ENCODE results near the gene GPR158. TPM values are rescaled to one million over a fixed set of nuclear protein-coding genes. Genes with fewer than 3 reads are reported as not detected.

GPR158 gene
- total and polyA plus RNA-seq, 2 donors (not counting 1 experiment from before 2014, with no cell fraction given) = 0.33 TPM; not detected in 1

GRCh38 chr10:25261110-25261509 lies 86.3 kb downstream of the GPR158 start:
- Histone ChIP-seq H3K9me3 (ENCODE audit: control insufficient read depth, insufficient read depth, low read depth, low read length) (no peaks in the 10 kb centered on the region), H3K27me3 (ENCODE audit: control insufficient read depth, insufficient read depth, low read length) (no peaks in the 10 kb centered on the region), H3K36me3 (ENCODE audit: control insufficient read depth, insufficient read depth, low read length) (no peaks in the 10 kb centered on the region), H3K79me2 (ENCODE audit: control insufficient read depth, insufficient read depth, low read length) (no peaks in the 10 kb centered on the region), H3K4me1 (ENCODE audit: control insufficient read depth, extremely low read depth, insufficient read depth, low read length) (no peaks in the 10 kb centered on the region), H3K27ac (ENCODE audit: insufficient read depth, low read length) (no peak overlapping the region), H4K20me1 (ENCODE audit: control insufficient read depth, extremely low read depth, insufficient read depth, low read length) (no peaks in the 10 kb centered on the region), H2AFZ (ENCODE audit: low read length) (no peak overlapping the region), H3K9ac (ENCODE audit: insufficient read depth, low read length) (no peak overlapping the region), H3K4me3 (replicated peaks in 1 of 4; ENCODE audit: control extremely low read depth in 1 of 4, insufficient read depth in 1 of 4, low read depth in 3 of 4, low read length in 4 of 4) (no peak overlapping the region), H3K4me2 (ENCODE audit: extremely low read depth, insufficient read depth, low read length) (no peak overlapping the region)
- no peak for DNase-seq (ENCODE audit: low read depth in 2 of 2)
- TF ChIP-seq CTCF (conservative IDR thresholded peaks at IDR 0.05 in 1 of 2, IDR thresholded peaks at IDR 0.05 in 1 of 2; ENCODE audit: low read depth in 1 of 2, low read length in 2 of 2) (no peak), EZH2 (IDR thresholded peaks at IDR 0.05; ENCODE audit: low read length, missing control alignments) (no peak)

- Histone ChIP-seq H3K4me2 (ENCODE audit: extremely low read depth, insufficient read depth, low read length) (no peak overlapping the region), H3K27me3 (ENCODE audit: control insufficient read depth, insufficient read depth, low read length) (no peaks in the 10 kb centered on the region), H3K9me3 (ENCODE audit: control insufficient read depth, insufficient read depth, low read depth, low read length) (no peaks in the 10 kb centered on the region), H3K9ac (ENCODE audit: insufficient read depth, low read length) (no peak overlapping the region), H2AFZ (ENCODE audit: low read length) (no peak overlapping the region), H3K79me2 (ENCODE audit: control insufficient read depth, insufficient read depth, low read length) (no peaks in the 10 kb centered on the region), H4K20me1 (ENCODE audit: control insufficient read depth, extremely low read depth, insufficient read depth, low read length) (no peaks in the 10 kb centered on the region), H3K4me1 (ENCODE audit: control insufficient read depth, extremely low read depth, insufficient read depth, low read length) (no peaks in the 10 kb centered on the region), H3K27ac (ENCODE audit: insufficient read depth, low read length) (no peak overlapping the region), H3K4me3 (replicated peaks in 1 of 4; ENCODE audit: control extremely low read depth in 1 of 4, insufficient read depth in 1 of 4, low read depth in 3 of 4, low read length in 4 of 4) (no peak overlapping the region), H3K36me3 (ENCODE audit: control insufficient read depth, insufficient read depth, low read length) (no peaks in the 10 kb centered on the region)
- TF ChIP-seq EZH2 (IDR thresholded peaks at IDR 0.05; ENCODE audit: low read length, missing control alignments) = no peak
- no peak for TF ChIP-seq CTCF (conservative IDR thresholded peaks at IDR 0.05 in 1 of 2, IDR thresholded peaks at IDR 0.05 in 1 of 2; ENCODE audit: low read depth in 1 of 2, low read length in 2 of 2)
- DNase-seq (ENCODE audit: low read depth in 2 of 2) = no peak
Measured at GRCh38 chr10:25261558-25261957, 86.8 kb downstream of the GPR158 start.

- Histone ChIP-seq H3K4me2 (ENCODE audit: extremely low read depth, insufficient read depth, low read length) (no peak overlapping the region), H3K79me2 (ENCODE audit: control insufficient read depth, insufficient read depth, low read length) (no peaks in the 10 kb centered on the region), H3K9ac (ENCODE audit: insufficient read depth, low read length) (no peak overlapping the region), H3K4me1 (ENCODE audit: control insufficient read depth, extremely low read depth, insufficient read depth, low read length) (no peaks in the 10 kb centered on the region), H2AFZ (ENCODE audit: low read length) (no peak overlapping the region), H3K9me3 (ENCODE audit: control insufficient read depth, insufficient read depth, low read depth, low read length) (no peaks in the 10 kb centered on the region), H3K36me3 (ENCODE audit: control insufficient read depth, insufficient read depth, low read length) (no peaks in the 10 kb centered on the region), H3K27me3 (ENCODE audit: control insufficient read depth, insufficient read depth, low read length) (no peaks in the 10 kb centered on the region), H3K4me3 (replicated peaks in 1 of 4; ENCODE audit: control extremely low read depth in 1 of 4, insufficient read depth in 1 of 4, low read depth in 3 of 4, low read length in 4 of 4) (no peak overlapping the region), H4K20me1 (ENCODE audit: control insufficient read depth, extremely low read depth, insufficient read depth, low read length) (no peaks in the 10 kb centered on the region), H3K27ac (ENCODE audit: insufficient read depth, low read length) (no peak overlapping the region)
- peak in 1 of 2 donors; percentile 66 for DNase-seq (ENCODE audit: low read depth in 2 of 2)
- TF ChIP-seq EZH2 (IDR thresholded peaks at IDR 0.05; ENCODE audit: low read length, missing control alignments) (no peak), CTCF (conservative IDR thresholded peaks at IDR 0.05 in 1 of 2, IDR thresholded peaks at IDR 0.05 in 1 of 2; ENCODE audit: low read depth in 1 of 2, low read length in 2 of 2) (no peak)
Measured at GRCh38 chr10:25263931-25264330, 89.1 kb downstream of the GPR158 start.

All from fibroblast of lung (primary cell).